HAP-1 (cell line): Measurements from ENCODE around the gene LFNG.

Experiments used
- DNase-seq, 2 experiments: peaks; one replicate each; pipeline ENCODE4 v3.0.0-alpha.2; 2016 to 2020; ENCODE audit warnings: low spot score in 2 of 2
- H3K27me3 ChIP-seq: fragments of 250-450 bp; sonication (Bioruptor Pico); 2 replicates; pipeline ENCODE4 v1.5.1; 2020; ENCODE audit warnings: low read depth, mild to moderate bottlenecking, moderate library complexity
- H3K36me3 ChIP-seq: fragments of 250-450 bp; sonication (Bioruptor Pico); replicated peaks from 2 replicates; pipeline ENCODE4 v1.5.1; 2020; ENCODE audit warnings: mild to moderate bottlenecking
- H3K4me1 ChIP-seq: fragments of 250-450 bp; sonication (Bioruptor Pico); 2 replicates; pipeline ENCODE4 v1.5.1; 2020; ENCODE audit warnings: mild to moderate bottlenecking
- H3K4me3 ChIP-seq: fragments of 250-450 bp; sonication (Bioruptor Pico); 2 replicates; pipeline ENCODE4 v1.5.1; 2020; ENCODE audit warnings: mild to moderate bottlenecking, moderate library complexity
- H3K9me3 ChIP-seq: fragments of 250-450 bp; sonication (Bioruptor Pico); 2 replicates; pipeline ENCODE4 v1.5.1; 2020; ENCODE audit warnings: mild to moderate bottlenecking, moderate library complexity
- in situ Hi-C: fragments of 300-500 bp; cut with MboI; formaldehyde crosslinking; loops from 3 replicates; pipeline ENCODE4 v1.14.3; 2020; ENCODE audit warnings: low sequenced_read_pairs, inconsistent platforms, mixed read lengths

Gene LFNG

GRCh38 chr7:2503056-2503941, 16.3 kb upstream of the LFNG start:
- H3K27me3 ChIP-seq: no peaks in the 10 kb centered on the region
- H3K9me3 ChIP-seq: no peaks in the 10 kb centered on the region
- no peak overlapping the region for H3K4me3 ChIP-seq
- in situ Hi-C loops: no loop called here
- DNase-seq: no peak
- no peaks in the 10 kb centered on the region for H3K36me3 ChIP-seq
- no peaks in the 10 kb centered on the region for H3K4me1 ChIP-seq

DNA sequence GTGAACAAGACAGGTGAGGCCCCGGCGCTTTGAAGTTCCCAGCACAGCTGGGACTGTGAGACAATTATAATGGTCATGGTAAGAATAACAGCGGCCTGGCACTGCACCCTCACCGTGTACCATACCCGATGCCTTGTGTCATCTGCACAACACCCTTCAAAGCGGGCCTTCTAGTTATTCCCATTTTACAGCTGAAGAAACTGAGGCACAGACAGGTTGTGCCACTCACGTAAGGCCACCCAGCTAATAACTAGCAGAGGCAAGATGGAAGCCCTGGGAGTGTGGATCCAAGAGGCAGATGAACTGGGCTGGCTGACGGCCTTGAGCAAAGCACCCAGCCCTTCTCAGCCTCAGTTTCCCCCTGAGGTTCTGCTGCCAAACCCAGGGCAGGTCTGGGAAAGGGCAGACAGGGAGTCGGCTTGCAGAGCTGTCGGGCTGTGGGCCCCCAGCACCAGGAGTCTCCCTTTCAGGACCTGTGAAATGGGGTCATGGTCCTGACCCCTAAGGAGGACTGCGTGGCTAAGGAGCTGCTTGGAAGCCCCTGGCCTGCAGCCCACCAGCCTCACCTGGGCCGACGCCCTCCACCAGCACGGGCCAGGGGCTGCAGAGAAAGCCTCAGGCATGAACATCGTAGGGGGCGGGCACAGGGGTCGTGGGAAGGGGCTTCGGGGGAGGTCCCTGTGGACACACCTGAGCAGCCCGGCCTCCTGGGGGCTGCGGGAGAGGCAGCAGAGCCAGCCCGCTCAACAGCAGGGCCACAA, 15.3 kb upstream of the LFNG start:
- Histone ChIP-seq H3K4me3 (no peak overlapping the region), H3K4me1 (no peaks in the 10 kb centered on the region), H3K36me3 (no peaks in the 10 kb centered on the region), H3K9me3 (no peaks in the 10 kb centered on the region), H3K27me3 (no peaks in the 10 kb centered on the region)
- in situ Hi-C loops: no loop called here
- DNase-seq: no peak

DNA sequence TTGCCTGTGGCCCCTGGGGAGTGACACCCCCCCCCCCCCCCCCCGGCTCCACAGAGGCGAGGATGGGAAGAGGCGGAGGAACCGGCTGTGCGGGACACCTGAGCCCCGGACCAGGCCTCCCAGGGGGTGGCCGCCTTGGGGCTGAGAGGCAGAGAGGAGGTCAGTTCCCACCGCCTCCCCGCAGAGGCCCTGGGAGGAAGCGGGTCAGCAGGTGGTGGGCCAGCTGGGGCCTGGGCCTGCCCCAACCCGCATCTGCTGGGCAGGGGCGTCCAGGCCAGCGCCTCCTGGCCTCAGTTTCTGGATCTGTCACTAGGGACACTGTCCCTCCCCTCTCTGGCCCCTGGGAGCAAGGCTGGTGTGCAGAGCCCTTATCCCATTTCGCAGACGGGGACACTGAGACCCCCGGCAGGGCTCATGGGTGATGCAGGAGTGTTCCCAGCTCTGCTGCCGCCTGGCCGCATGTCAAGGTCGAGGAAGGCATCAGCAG, 14.6 kb upstream of the LFNG start:
- H3K9me3 ChIP-seq: no peaks in the 10 kb centered on the region
- in situ Hi-C loops: no loop called here
- H3K4me3 ChIP-seq: no peak overlapping the region
- H3K4me1 ChIP-seq: no peaks in the 10 kb centered on the region
- H3K36me3 ChIP-seq: no peaks in the 10 kb centered on the region
- no peak for DNase-seq
- H3K27me3 ChIP-seq: no peaks in the 10 kb centered on the region

GRCh38 chr7:2505401-2505800, 14.2 kb upstream of the LFNG start:
- DNase-seq: no peak
- no peaks in the 10 kb centered on the region for H3K27me3 ChIP-seq
- no peaks in the 10 kb centered on the region for H3K9me3 ChIP-seq
- H3K4me3 ChIP-seq: no peak overlapping the region
- H3K36me3 ChIP-seq: no peaks in the 10 kb centered on the region
- in situ Hi-C loops: no loop called here
- no peaks in the 10 kb centered on the region for H3K4me1 ChIP-seq

- Histone ChIP-seq H3K4me3 (no peak overlapping the region), H3K36me3 (no peaks in the 10 kb centered on the region), H3K9me3 (no peaks in the 10 kb centered on the region), H3K4me1 (no peaks in the 10 kb centered on the region), H3K27me3 (no peaks in the 10 kb centered on the region)
- in situ Hi-C loops: no loop called here
- DNase-seq: no peak
These were observed 12.2 kb upstream of the LFNG start for GRCh38 chr7:2507208-2507916.

DNA sequence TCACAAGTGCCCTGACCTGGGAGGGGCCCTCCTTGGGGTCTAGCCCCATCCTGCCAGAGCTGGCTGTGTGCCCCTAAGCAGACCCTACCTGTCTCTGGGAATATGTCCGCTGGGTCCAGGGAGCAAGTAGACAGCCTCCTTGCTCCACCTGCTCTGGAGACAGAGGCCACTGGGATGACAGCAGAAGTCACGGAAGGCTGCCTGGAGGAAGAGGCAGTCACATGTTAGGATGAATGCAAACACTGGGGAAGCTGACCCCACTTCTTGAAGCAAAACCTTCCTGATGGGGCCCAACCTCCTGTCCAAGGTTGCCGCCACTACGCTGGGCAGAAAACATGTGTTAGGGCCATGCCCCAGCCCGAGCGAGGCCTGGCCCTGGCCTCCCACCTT, 11.7 kb upstream of the LFNG start:
- no peak overlapping the region for H3K4me3 ChIP-seq
- no peaks in the 10 kb centered on the region for H3K36me3 ChIP-seq
- H3K27me3 ChIP-seq: no peaks in the 10 kb centered on the region
- no peaks in the 10 kb centered on the region for H3K4me1 ChIP-seq
- DNase-seq: no peak
- in situ Hi-C loops: no loop called here
- no peaks in the 10 kb centered on the region for H3K9me3 ChIP-seq

DNA sequence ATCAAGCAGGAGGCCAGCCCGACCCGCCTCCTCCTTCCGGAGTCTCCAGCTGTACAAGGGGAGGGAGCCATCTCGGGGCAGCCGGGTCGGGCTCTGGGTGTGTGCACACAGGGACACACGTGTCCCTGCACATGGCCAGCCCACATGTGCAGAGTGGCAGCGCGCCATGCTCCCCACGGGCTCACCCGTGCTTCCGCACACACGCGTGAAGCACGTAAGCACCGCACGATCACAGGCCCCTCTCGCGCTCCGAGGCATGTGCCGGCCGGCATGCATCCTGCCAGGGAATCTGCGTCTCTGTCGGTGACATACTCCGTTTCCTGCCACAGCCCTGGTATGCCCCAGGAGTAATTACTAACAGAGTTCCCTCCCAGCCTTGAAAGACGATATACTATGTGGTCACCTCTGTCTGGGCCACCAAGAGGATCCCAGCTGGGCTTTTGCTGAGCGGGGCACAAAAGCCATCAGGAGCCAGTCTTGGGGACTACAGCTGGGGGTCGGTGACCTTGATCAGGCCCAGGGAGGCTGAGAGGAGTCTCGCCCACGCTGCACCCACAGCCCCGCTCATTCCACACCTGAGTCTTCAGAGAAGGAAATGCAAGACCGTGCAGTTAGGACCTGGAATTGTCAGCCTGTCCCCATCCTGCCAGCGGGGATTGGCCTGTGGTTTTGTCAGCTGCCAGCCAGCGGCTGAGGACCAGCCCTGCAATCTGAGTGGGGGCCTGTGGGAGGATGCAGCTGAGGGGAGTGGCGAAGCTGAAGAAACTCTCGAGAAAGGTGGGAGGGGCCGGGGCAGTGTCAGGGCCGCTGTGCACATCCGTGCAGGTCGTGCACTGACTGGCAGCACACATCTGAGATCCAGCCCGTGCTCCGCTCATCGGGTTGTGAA, 11.0 kb upstream of the LFNG start:
- no peak overlapping the region for H3K4me3 ChIP-seq
- no peaks in the 10 kb centered on the region for H3K27me3 ChIP-seq
- in situ Hi-C loops: no loop called here
- H3K36me3 ChIP-seq: no peaks in the 10 kb centered on the region
- no peaks in the 10 kb centered on the region for H3K4me1 ChIP-seq
- no peak for DNase-seq
- H3K9me3 ChIP-seq: no peaks in the 10 kb centered on the region

DNA sequence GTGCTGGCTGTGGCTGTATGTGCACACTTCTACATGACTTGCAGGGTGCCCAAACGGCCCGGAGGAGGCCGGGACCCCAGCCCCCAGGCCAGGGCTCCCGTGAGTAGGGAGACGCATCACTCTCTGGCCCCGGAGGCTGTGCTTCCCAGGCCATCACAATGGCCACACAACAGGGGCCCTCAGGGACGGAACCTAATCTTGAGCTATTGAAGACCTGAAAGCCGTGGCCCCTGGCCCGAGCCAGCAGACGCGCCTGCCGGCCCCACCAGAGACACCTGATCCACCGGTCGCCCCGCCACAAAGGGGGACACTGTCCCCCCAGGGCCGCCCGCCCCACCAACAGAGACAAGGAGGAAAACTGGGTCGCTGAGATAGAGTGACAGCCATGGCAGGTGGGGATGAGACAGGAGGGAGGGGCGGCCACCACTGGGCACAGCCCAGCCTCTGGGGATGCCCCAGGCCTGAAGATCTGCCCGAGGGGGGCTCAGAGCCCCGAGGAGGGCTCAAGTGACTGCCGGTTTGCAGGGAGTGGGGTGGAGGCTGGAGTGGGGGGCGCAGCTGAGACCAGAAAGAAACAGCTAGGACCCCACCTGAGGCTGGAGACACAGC, 10.2 kb upstream of the LFNG start:
- H3K9me3 ChIP-seq: no peaks in the 10 kb centered on the region
- no peaks in the 10 kb centered on the region for H3K36me3 ChIP-seq
- no peak for DNase-seq
- in situ Hi-C loops: no loop called here
- no peaks in the 10 kb centered on the region for H3K27me3 ChIP-seq
- H3K4me3 ChIP-seq: no peak overlapping the region
- no peaks in the 10 kb centered on the region for H3K4me1 ChIP-seq

DNA sequence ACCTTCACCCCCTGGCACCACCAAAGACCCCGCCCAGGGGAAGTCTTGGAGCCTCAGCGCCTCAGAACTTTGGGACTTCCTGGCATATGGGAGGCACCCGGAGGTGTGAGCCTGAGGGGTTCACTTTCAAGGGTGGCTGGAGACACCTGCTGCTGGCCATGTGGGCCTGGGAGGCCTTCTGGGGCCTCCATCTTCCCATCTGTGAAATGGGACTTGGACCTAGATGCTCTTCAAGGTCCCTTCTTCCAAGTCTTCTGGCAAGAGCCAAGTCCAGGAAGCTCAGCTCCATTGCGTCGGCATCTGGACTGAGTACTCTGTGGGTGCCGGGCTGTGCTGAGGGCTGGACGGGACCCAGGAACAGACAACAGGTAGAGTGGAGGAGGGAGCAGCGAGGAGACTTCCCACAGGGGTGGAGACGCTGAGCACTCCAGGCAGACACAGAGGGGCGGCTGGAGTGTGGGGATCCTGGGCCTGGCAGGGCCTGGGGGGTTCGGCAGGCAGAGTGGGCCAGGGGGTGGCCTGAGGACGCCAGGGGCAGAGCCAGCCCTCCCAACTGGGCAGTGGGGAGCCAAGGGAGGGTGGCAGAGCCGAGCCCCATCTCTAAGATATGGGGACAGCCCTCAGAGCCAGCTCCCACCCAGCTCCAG, 9.3 kb upstream of the LFNG start:
- no peaks in the 10 kb centered on the region for H3K9me3 ChIP-seq
- in situ Hi-C loops: no loop called here
- H3K4me3 ChIP-seq: no peak overlapping the region
- H3K4me1 ChIP-seq: no peaks in the 10 kb centered on the region
- no peak for DNase-seq
- H3K27me3 ChIP-seq: no peaks in the 10 kb centered on the region
- H3K36me3 ChIP-seq: no peaks in the 10 kb centered on the region

- in situ Hi-C loops: no loop called here
- Histone ChIP-seq H3K9me3 (no peaks in the 10 kb centered on the region), H3K36me3 (no peaks in the 10 kb centered on the region), H3K4me1 (no peaks in the 10 kb centered on the region), H3K27me3 (no peaks in the 10 kb centered on the region), H3K4me3 (no peak overlapping the region)
- DNase-seq: no peak
These were observed 8.4 kb upstream of the LFNG start for GRCh38 chr7:2510909-2511768.

- DNase-seq: no peak
- in situ Hi-C loops: no loop called here
- no peaks in the 10 kb centered on the region for H3K36me3 ChIP-seq
- no peak overlapping the region for H3K4me3 ChIP-seq
- H3K27me3 ChIP-seq: no peaks in the 10 kb centered on the region
- H3K9me3 ChIP-seq: no peaks in the 10 kb centered on the region
- no peaks in the 10 kb centered on the region for H3K4me1 ChIP-seq
These were observed 7.8 kb upstream of the LFNG start for GRCh38 chr7:2511769-2512168.

DNA sequence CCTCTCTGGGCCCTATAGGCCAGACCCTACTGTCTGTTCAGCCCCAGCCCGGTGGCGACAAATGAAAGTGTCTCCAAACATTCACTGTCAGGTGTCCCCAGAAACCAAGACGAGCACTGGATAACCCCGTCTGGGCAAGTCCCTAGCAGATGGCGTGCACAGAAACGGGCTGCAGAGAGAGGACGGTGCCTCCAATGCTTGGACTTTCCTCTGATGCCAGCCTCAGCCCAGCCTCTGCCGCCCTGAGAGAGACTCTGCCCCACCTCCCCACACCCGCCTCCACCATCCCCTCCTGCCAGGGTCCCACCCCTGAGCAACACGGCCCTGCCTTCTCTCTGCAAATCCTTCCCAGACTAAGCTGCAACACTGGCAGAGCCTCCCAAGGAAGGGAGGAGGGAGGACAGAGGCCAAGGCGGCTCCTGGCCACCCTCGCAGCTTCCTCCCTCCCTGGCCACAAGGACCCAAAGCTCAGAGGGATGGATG, 7.4 kb upstream of the LFNG start:
- no peak overlapping the region for H3K4me3 ChIP-seq
- H3K27me3 ChIP-seq: no peaks in the 10 kb centered on the region
- no peaks in the 10 kb centered on the region for H3K36me3 ChIP-seq
- no peaks in the 10 kb centered on the region for H3K4me1 ChIP-seq
- in situ Hi-C loops: no loop called here
- no peak for DNase-seq
- H3K9me3 ChIP-seq: no peaks in the 10 kb centered on the region
